GM19395 (cell line): ENCODE measurements around the gene ARHGAP15.
A peak's percentile ranks its signal among the peaks of the same experiment; 100 is the strongest.

ENCODE experiments used
- ATAC-seq: cut with Tn5 transposase; IDR thresholded peaks from one replicate; pipeline ENCODE4 v1.9.1; 2021; ENCODE audit warnings: mild to moderate bottlenecking, moderate library complexity; ENCODE audit not compliant: unreplicated experiment

Gene ARHGAP15

GRCh38 chr2:143218621-143219020 lies 89.4 kb downstream of the ARHGAP15 start:
- no peak for ATAC-seq

GRCh38 chr2:143219266-143219665 lies 90.0 kb downstream of the ARHGAP15 start:
- no peak for ATAC-seq

GRCh38 chr2:143223556-143223955 lies 94.3 kb downstream of the ARHGAP15 start:
- no peak for ATAC-seq

GRCh38 chr2:143225931-143226330 lies 96.7 kb downstream of the ARHGAP15 start:
- no peak for ATAC-seq

- no peak for ATAC-seq
Observed at GRCh38 chr2:143226714-143227541, 97.7 kb downstream of the ARHGAP15 start.

- no peak for ATAC-seq
Observed at GRCh38 chr2:143229411-143229810, 100.2 kb downstream of the ARHGAP15 start.

GRCh38 chr2:143229952-143230351 lies 100.7 kb downstream of the ARHGAP15 start:
- ATAC-seq, result no peak

- no peak for ATAC-seq
Observed at GRCh38 chr2:143230506-143231253, 101.5 kb downstream of the ARHGAP15 start.

GRCh38 chr2:143231254-143231645 lies 102.0 kb downstream of the ARHGAP15 start:
- ATAC-seq, result no peak

GRCh38 chr2:143237146-143237777 lies 108.0 kb downstream of the ARHGAP15 start:
- ATAC-seq, result no peak

GRCh38 chr2:143241403-143242088 lies 112.3 kb downstream of the ARHGAP15 start:
- ATAC-seq, result no peak

- no peak for ATAC-seq
Observed at GRCh38 chr2:143246246-143246645, 117.0 kb downstream of the ARHGAP15 start.

GRCh38 chr2:143246815-143247744 lies 117.9 kb downstream of the ARHGAP15 start:
- ATAC-seq, result no peak

GRCh38 chr2:143248631-143249030 lies 119.4 kb downstream of the ARHGAP15 start:
- no peak for ATAC-seq

GRCh38 chr2:143251681-143252080 lies 122.5 kb downstream of the ARHGAP15 start:
- ATAC-seq, result no peak

GRCh38 chr2:143252138-143252907 lies 123.1 kb downstream of the ARHGAP15 start:
- ATAC-seq, result no peak

- no peak for ATAC-seq
Observed at GRCh38 chr2:143254110-143254509, 124.9 kb downstream of the ARHGAP15 start.

- no peak for ATAC-seq
Observed at GRCh38 chr2:143255086-143255485, 125.9 kb downstream of the ARHGAP15 start.

- ATAC-seq, result peak; percentile 50
Observed at GRCh38 chr2:143255899-143256298, 126.7 kb downstream of the ARHGAP15 start.
